GM21825 (cell line): Measurements from ENCODE around the gene TRPC4AP.

Experiments
- ATAC-seq: cut with Tn5 transposase; IDR thresholded peaks from one replicate; pipeline ENCODE4 v1.9.1; 2021; ENCODE audit warnings: mild to moderate bottlenecking, moderate library complexity; ENCODE audit not compliant: unreplicated experiment

The TRPC4AP gene

DNA sequence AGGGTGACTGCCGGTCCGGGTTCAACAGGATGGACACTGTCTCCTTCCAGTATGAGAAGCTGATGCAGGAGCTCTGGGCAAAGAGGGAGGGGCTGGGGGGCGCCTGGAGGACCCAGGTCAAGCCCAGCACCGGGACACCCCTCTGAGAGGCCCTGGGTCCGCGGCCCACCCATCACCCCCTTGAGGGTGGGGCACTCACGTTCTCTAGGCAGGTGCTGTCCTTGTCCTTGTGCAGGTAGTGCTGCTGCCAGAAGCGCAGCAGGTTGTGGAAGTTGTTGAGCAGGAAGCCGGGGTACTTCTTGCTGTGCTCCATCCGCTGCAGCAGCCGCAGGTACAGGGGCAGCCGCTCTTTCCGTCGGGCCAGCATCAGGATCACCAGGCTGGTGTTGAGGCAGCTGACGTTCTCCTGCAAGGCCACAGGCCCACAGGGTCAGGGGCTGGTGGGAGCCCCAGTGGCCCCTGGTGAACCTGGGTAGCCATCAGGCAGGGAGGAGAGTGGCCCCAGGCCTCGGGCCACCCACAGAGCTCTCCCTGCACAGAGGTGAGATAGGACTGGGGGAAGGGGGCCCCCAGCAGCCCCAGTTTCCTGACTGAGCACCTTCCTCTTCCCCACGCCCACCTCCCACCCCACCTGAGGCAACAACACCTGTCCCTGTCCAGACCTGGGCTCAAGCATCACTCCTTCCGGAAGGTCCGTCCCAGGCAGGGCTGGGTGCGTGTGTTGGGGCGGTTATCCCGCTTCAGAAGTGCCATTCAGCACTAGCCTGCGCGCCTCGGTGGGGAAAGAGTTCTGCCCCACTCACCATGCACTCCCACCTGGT lies 89.2 kb downstream of the TRPC4AP start:
- ATAC-seq, result no peak

DNA sequence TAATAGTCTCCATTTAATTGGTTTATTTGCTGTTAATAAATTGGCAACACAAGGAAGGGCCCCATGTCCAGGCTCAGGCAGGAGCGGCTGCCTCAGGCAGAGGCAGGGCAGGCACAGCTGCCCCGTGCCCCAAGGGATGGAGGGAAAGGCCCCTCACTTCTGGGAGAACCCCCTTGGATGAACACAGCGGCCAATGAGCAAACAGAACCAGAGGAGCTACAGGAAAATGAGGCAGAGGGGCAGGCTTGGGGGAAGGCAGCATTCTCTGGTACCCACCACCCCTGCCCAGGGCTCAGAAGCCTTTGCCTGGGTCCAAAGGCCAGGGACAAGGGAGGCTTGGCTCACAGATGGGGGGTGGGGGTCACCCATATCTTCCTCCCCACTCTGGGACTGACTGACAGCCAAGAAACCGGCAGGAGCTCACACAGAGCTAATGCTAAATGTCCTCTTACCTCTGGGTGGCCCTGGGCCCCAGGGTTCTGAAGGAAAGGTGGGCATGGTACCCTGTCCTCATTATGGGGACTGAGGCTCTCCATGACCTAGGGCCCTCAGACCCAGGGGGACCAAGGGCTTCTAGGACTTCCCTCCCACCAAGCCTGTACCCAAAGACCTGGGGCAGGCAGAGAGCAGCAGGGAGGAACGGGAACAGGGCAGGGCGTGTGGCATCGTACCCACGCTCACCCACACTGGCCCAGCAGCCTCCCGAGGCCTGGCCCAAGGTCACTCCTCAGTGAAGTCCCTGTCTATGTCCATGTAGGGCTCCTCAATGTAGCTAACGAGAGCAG lies 90.0 kb downstream of the TRPC4AP start:
- ATAC-seq, result no peak

DNA sequence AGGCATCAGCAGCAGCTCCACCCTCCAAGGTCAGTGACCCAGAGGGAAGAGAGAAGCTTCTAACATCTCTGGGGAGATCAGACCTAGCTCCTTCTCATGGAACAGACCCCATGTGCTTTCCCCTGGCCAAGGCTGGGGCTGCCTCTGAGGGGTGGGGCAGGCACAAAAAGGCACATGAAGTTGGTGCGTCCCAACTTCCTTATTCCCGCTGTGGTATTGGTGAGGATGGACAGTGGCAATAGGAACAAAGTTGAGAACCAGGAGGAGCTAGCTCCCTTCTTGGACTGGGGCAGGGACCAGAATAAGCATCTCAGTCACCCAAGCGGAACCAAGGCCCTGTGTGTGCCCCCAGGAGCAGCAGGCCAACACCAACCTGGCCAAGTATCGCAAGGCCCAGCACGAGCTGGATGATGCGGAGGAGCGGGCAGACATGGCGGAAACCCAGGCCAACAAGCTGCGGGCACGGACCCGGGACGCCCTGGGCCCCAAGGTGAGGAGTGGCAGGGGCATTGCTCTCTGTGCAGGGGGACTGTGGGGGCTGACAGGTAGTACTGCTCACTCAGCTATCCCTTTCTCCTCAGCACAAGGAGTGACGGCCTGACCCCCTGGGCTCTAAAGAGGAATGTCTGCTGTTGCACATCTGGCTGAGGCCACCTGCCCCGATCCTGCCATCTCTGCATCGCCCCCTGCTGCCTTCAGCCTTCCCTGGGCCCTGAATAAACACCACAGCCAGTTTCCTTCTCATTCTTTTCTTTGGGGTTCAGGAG lies 90.8 kb downstream of the TRPC4AP start:
- ATAC-seq, result no peak

DNA sequence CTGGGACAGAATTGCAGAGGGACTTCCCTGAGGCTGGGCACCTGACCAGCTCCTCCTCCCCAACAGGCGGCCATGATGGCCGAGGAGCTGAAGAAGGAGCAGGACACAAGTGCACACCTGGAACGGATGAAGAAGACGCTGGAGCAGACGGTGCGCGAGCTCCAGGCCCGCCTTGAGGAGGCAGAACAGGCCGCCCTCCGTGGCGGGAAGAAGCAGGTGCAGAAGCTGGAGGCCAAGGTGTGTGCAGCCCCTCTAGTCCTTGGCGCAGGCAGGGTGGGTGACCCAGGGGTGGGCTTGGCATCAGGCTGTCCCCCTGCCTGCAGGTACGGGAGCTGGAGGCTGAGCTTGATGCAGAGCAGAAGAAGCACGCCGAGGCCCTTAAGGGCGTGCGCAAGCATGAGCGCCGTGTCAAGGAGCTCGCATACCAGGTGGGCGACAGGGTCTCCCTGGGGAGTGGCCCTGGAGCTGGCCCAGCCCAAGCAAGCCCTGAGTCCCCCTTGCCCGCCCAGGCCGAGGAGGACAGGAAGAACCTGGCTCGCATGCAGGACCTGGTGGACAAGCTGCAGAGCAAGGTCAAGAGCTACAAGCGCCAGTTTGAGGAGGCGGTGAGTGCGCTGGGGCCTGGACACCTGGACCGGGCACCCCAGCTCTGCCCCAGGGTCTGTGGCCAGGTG lies 91.5 kb downstream of the TRPC4AP start:
- ATAC-seq, result no peak

DNA sequence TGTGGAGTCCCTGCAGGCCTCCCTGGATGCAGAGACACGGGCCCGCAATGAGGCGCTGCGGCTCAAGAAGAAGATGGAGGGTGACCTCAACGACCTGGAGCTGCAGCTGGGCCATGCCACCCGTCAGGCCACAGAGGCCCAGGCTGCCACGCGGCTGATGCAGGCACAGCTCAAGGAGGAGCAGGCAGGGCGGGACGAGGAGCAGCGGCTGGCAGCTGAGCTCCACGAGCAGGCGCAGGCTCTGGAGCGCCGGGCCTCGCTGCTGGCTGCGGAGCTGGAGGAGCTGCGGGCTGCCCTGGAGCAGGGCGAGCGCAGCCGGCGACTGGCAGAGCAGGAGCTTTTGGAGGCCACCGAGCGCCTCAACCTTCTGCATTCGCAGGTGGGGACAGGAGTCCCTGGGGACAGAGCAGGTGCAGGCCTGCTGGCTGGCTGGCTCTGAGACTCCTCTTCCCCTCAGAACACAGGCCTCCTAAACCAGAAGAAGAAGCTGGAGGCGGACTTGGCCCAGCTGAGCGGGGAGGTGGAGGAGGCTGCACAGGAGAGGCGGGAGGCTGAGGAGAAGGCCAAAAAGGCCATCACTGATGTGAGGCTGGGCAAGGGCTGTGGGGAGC lies 92.2 kb downstream of the TRPC4AP start:
- no peak for ATAC-seq

DNA sequence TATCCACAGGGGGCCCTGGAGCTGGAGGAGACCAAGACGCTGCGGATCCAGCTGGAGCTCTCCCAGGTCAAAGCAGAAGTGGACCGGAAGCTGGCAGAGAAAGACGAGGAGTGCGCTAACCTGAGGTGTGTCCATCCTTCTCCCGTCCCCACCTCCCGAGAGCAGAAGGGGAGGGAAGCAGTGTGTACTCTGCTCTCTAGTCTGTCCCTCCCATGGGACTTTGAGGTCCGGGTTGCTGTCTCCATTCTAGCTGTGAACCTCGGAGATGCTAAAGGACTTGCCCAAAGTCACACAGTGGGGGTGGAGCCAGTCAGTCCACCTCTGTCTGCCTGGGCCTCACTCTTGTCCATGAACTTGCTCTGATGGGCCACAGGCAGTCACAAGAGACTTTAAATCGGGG lies 92.8 kb downstream of the TRPC4AP start:
- no peak for ATAC-seq

DNA sequence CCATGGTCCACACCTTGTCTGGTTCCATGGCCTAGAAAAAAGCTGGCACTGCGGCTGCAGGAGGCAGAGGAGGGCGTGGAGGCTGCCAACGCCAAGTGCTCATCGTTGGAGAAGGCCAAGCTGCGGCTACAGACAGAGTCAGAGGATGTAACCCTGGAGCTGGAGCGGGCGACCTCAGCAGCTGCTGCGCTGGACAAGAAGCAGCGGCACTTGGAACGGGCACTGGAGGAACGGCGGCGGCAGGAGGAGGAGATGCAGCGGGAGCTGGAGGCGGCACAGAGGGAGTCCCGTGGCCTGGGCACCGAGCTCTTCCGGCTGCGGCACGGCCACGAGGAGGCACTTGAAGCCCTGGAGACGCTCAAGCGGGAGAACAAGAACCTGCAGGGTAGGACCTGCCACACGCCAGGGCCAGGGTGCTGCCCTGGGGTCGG lies 93.6 kb downstream of the TRPC4AP start:
- ATAC-seq, result no peak

DNA sequence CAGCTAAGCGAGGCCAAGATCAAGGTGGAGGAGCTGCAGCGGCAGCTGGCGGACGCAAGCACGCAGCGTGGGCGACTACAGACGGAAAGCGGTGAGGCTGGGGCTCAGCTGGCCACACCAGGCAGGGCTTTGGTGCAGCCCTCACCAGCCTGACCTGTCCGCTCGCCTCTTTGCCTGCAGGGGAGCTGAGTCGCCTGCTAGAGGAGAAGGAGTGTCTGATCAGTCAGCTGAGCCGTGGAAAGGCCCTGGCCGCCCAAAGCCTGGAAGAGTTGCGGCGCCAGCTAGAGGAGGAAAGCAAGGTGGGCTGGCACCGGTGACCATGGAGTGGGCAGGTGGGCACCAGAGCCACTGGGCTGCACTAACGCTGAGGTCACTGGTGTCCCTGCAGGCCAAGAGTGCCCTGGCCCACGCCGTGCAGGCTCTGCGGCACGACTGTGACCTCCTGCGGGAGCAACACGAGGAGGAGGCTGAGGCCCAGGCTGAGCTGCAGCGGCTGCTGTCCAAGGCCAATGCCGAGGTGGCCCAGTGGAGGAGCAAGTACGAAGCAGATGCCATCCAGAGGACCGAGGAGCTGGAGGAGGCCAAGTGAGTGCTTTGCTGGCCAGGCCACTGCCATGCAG lies 94.2 kb downstream of the TRPC4AP start:
- ATAC-seq, result no peak

DNA sequence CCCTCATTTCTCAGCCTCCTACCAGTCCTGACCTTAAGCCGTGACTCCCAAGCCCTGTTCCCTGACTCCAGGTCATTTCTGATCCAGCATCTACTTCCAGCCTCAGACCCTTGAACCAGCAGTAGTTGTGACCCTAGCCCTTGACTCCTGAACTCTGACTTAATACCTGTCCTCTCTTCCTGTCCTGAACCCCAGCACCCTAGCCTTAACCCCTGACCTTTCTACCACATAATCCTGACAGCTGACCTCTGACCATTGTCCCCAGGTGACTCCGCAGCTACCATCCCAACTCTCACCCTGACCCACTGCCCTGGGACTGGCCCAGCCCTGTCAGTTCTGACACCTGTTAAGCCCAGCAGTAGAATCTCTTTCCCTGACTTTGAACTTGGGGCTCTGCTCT lies 94.8 kb downstream of the TRPC4AP start:
- ATAC-seq, result no peak

DNA sequence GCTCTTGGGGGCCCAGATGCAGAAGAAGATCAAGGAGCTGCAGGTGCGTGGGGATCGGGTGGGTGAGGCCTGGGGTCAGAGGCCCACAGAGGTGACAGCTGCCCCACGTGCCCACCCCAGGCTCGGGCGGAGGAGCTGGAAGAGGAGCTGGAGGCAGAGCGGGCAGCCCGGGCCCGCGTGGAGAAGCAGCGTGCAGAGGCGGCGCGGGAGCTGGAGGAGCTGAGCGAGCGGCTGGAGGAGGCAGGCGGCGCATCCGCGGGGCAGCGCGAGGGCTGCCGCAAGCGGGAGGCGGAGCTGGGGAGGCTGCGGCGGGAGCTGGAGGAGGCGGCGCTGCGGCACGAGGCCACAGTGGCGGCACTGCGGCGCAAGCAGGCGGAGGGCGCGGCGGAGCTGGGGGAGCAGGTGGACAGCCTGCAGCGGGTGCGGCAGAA lies 95.5 kb downstream of the TRPC4AP start:
- ATAC-seq, result no peak

DNA sequence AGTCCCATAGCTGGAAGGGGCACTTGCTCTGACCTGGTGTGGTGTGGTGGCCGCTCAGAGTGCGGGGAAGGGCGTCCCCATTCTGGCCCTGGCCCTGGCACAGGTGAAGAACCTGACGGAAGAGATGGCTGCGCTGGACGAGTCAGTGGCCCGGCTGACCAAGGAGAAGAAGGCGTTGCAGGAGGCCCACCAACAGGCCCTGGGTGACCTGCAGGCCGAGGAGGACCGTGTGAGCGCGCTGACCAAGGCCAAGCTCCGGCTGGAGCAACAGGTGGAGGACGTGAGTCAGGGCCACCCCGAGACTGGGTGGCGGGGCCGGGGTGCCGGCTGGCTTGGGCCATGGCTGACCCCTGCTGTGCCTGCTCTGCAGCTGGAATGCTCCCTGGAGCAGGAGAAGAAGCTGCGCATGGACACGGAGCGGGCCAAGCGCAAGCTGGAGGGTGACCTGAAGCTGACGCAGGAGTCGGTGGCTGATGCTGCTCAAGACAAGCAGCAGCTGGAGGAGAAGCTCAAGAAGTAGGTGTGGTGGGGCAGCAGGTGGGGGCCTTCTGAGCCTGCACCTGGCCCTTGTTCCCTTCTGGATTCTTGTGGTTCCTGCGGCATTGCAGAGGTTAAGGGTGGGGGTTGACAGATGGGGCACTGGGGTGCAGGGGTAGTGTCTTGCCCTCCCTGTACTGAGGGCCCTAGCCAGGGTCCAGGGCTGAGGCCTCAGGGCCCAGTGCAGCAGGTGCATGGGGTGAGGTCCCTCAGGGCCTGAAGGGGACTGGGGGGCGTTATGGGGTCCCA lies 96.2 kb downstream of the TRPC4AP start:
- no peak for ATAC-seq

DNA sequence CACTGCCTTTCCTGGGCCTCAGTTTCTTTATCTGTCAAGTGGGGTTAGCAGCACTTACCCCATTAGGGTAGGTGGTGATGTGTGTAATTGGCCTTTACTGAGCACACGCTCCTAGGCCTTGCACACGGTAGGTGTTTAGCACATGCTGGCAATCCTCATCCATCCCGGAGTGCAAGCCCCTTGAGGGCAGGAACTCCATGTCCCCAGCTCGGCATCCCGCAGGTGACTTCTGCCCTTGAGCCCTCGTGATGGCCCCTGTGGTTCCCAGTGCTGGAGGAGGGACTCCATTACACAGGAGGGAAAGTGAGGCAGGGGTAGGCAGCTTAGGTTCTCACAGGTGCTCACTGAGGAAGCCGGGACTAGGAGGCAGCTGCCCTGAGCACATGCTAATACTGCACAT lies 96.9 kb downstream of the TRPC4AP start:
- ATAC-seq, result no peak

DNA sequence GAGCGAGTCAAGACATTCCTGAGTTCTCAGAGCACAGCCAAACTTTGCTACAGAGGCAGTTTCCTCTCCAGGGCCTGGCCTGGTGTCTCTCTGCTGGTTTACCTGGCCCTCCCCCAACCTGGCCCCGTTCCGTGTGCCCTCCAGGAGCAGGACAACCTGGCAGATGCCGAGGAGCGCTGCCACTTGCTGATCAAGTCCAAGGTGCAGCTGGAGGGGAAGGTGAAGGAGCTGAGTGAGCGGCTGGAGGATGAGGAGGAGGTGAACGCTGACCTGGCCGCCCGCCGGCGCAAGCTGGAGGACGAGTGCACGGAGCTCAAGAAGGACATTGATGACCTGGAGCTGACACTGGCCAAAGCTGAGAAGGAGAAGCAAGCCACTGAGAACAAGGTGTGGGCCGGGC lies 97.4 kb downstream of the TRPC4AP start:
- ATAC-seq, result no peak

DNA sequence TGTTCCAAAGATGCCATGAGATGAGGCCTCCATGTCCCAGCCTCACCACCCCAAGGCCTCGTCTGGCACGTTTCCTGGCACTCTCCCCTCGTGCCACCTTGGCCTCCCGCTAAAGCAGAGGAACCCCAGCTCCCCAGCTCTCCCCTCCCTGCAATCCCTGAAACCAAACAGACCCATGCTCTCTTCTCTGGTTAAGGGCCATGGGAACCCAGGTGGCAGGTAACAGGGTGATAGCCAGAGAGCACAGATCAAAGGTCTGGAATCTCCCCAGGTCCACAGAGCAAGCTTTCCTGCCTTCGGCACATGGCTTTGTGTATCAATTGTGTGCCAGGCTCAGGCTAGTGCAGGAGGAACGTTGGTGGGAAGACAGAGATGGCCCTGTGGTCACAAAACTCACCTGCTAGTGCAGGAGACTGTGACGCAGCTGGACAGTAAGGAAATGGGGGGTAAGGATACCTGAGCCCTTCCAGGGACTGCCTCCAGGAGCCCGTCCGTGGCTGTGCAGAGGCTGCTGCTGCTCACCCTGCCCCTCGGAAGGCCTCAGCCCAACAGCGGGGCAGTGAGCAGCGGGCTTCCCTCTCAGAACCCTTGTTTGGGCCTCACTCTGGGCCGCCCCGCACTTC lies 98.0 kb downstream of the TRPC4AP start:
- ATAC-seq, result no peak

DNA sequence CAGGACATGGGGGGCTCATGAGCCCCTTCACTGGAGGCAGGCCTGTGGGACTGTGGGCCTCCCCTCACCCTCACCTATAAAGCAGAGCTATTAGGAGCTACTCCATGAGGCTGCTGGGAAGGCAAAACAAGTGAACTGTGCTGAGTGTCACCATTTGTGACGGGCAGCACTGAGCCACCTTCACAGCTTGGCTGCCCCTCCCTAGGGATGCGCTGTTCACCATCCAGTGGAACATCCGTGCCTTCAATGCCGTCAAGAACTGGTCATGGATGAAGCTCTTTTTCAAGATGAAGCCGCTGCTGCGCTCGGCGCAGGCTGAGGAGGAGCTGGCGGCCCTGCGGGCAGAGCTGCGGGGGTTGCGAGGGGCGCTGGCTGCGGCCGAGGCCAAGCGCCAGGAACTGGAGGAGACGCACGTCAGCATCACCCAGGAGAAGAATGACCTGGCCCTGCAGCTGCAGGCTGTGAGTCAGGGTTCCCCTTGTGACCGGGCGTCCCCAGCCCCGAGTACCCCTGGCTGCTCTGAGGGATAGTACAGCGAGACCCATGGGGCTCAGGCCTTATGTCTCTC lies 98.6 kb downstream of the TRPC4AP start:
- no peak for ATAC-seq

DNA sequence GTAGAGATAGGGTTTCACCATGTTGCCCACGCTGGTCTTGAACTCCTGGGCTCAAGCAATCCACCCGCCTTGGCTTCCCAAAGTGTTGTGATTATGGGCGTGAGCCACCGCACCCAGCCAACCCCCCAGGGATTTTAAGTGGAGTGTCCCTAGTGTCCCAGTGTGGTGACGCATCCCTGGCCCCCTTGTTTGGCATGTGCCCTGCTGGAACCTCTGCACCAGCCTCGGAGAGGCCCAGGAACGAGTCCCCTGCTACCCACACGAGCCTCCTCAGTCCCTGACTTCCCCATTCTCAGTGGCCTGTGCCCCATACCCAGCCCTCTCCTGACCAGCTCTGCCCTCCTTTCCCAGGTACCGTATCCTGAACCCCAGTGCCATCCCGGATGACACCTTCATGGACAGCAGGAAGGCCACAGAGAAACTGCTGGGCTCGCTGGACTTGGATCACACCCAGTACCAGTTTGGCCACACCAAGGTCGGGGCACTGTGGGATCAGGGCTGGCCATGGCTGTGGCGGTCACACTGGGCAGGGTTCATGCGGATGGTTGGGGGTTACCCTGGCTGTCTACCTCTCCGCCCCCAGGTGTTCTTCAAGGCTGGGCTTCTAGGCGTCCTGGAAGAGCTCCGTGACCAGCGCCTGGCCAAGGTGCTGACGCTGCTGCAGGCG lies 99.7 kb downstream of the TRPC4AP start:
- ATAC-seq, result no peak

DNA sequence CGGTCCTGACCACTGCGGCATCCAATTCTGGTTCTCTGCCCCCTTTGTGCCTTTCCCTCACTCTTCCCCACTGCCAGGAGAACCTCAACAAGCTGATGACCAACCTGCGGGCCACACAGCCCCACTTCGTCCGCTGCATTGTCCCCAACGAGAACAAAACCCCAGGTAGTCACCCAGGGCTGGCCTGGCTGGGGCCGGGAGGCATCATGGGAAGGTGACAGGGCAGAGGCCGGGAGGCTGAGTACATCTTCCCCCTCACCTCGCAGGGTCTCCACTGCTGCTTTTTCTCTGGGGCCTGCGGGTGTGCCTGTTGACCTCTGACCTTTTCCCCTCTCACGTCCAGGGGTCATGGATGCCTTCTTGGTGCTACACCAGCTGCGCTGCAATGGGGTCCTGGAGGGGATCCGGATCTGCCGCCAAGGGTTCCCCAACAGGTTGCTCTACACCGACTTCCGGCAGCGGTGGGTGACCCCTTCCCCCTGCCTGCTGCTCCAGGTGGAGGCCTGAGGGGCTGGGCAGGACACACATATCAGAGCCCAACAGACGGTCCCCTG lies 101.9 kb downstream of the TRPC4AP start:
- no peak for ATAC-seq

DNA sequence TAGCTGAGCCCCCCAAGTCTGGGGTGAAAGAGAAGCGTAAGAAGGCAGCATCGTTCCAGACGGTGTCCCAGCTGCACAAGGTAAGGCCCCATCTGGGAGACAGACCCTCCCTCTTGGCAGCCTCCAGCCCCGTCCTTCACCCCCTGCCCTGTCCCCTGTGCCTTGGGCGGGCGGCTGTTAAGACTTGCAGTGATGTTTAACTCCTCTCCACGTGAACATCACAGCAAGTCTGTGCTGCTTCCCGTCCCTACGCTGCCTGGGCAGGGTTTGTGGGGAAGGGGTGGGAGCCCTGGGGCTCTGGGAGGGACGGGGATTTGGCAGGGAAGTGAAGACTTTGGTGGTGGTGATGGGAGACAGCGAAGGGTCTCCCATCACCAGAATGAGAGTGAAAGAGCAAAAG lies 102.4 kb downstream of the TRPC4AP start:
- ATAC-seq, result no peak
